Naive thymus-derived CD8-positive, alpha-beta T cell (primary cell): ENCODE data around the gene EHD4. TPM values are rescaled to one million over a fixed set of nuclear protein-coding genes. Genes with fewer than 3 reads are reported as not detected.

Source experiments
- ATAC-seq, 2 donors: fragments of 150-1000 bp; cut with Tn5 transposase in 1 of 2; sonication (Bioruptor Pico), chemical (Tn5 transposase) in 1 of 2; 1 replicate in 1 of 2; 2 replicates in 1 of 2; pipeline ENCODE4 v1.10.0; 2021; ENCODE audit warnings: mild to moderate bottlenecking in 2 of 2, moderate library complexity in 2 of 2
- POLR2A ChIA-PET: fragments of 350-600 bp; sonication (Branson Sonifier 250); formaldehyde crosslinking; loops from one replicate; lab custom pipeline; 2021; ENCODE audit warnings: antibody characterized with exemption; lab: Charles Lee
- DNase-seq, 10 donors: peaks; one replicate each; pipeline versions ENCODE4 v3.0.0 to v3.0.0-alpha.2; 2020 to 2022
- H3K27ac Mint-ChIP-seq, 10 donors: one replicate each; pipeline ENCODE4 v1.8.0; 2020 to 2022; ENCODE audit warnings: mild to moderate bottlenecking in 10 of 10, mixed read lengths in 10 of 10, moderate library complexity in 4 of 10, inconsistent platforms in 1 of 10
- H3K27me3 Mint-ChIP-seq, 5 donors: one replicate each; pipeline ENCODE4 v1.8.0; 2021 to 2022; ENCODE audit warnings: mixed read lengths in 5 of 5
- H3K36me3 Mint-ChIP-seq, 3 donors: one replicate each; pipeline ENCODE4 v1.8.0; 2020 to 2022; ENCODE audit warnings: mixed read lengths in 3 of 3, mild to moderate bottlenecking in 2 of 3, inconsistent platforms in 1 of 3
- H3K4me1 Mint-ChIP-seq, 4 donors: one replicate each; pipeline ENCODE4 v1.8.0; 2021 to 2022; ENCODE audit warnings: mixed read lengths in 4 of 4
- H3K4me3 Mint-ChIP-seq, 10 donors: one replicate each; pipeline ENCODE4 v1.8.0; 2020 to 2022; ENCODE audit warnings: mild to moderate bottlenecking in 10 of 10, mixed read lengths in 10 of 10, moderate library complexity in 6 of 10, inconsistent platforms in 1 of 10
- H3K9me3 Mint-ChIP-seq, 9 donors: one replicate each; pipeline ENCODE4 v1.8.0; 2020 to 2022; ENCODE audit warnings: mixed read lengths in 9 of 9, mild to moderate bottlenecking in 3 of 9, inconsistent platforms in 1 of 9, moderate library complexity in 1 of 9
- polyA plus RNA-seq, 3 donors: library from polyadenylated mRNA; unstranded; fragments of 300-500 nt; fragmentation: Illumina TruSeq; gene quantifications; one replicate each; pipeline ENCODE4 v1.2.3, GENCODE V29; 2021
- total RNA-seq, 8 experiments: library from RNA in 2 of 8; stranded (reverse) in 2 of 8; gene quantifications; one replicate each; pipeline ENCODE4 v1.2.3 and lab custom pipeline; 2021 to 2026

The EHD4 gene
- total and polyA plus RNA-seq, 5 experiments from 2014 or later = 5.2 to 10.4 (median 7.6) TPM

DNA sequence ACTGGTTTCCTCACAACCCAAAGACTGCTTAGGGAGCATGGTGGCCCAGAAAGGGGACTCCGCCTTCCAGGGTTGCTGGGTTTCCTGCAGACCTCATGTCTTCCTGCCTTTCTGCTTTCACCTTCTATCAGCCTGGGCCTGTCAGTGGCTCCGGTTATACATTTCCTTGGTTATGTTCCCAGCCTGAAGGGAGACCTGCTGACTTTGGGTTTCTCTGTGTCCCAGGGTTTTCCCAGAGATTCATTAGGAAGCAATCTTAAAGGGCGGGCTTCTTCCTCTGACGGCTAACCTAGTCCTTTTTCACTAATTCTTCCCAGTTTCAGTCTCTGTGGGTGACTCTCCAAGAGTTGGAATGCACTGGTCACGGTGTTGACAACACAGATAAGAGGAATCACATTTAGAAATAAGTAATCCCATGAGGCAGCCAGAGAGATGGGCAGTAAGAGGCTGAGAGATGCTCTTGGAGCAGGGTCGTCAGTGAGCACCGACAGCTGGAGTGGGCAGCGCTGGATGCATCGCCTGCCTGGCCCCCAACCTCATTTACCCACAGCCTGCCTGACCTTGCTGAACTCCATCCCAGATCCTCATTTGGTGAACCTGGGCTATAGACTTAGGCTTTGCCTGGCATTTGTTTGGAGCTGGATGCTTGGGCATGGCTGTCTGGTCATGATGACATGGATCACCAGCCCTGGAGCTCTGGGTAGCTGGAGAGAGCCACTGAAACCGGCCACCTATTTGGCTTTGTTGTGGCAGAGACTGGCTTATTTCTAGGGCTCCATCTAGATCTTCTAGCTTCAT, 10.0 kb upstream of the EHD4 start:
- POLR2A ChIA-PET = interaction anchor here (0.6 to 1.7 kb wide), 2 partner anchors 10 to 723 kb away, joined by 3 to 5 read pairs; partner anchors contain the start of gene EHD4
- Mint-ChIP-seq H3K27me3 (no peaks in the 10 kb centered on the region), H3K4me1 (no peaks in the 10 kb centered on the region), H3K9me3 (no peaks in the 10 kb centered on the region), H3K36me3 (no peaks in the 10 kb centered on the region), H3K27ac (no peak overlapping the region), H3K4me3 (no peak overlapping the region)
- ATAC-seq (no peak), DNase-seq (peak in 1 of 10 donors; percentile 34)

DNA sequence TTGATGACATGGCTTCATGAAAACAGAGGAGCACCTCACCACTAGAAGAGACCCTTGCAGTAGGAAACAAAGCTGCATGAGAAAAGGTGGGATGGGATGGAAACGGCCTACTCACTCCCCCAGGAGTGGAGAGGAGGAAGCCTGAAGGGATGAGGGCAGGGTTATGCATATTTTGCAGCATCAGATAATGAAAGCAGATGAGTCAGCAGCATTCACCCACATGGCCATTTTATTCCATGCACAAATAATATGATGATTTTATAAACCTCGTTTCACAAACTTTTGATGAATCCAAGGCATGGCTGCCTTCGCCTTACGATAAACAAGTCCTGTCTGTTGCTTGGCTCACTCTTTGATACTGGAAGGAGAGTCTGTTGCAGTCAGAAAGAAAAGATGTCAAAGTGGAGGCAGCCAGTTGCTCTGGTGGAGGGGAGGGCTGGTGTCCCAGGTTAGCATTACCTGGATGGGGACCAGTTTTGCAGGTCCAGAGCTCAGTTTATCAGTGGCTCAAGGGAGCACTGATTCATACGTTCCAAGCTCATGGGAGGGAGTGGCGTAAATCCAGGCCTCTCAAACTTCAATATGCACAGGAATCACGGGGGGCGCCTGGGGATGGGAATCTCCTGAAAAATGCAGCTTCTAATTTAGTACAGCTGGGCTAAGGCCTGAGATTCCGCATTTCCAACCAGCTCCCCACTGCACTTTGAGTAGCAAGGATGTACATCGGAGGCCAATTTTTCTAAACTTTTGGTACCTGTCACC, 9.2 kb upstream of the EHD4 start:
- Mint-ChIP-seq H3K36me3 (no peaks in the 10 kb centered on the region), H3K4me3 (no peak overlapping the region), H3K9me3 (no peaks in the 10 kb centered on the region), H3K4me1 (no peaks in the 10 kb centered on the region), H3K27ac (no peak overlapping the region), H3K27me3 (no peaks in the 10 kb centered on the region)
- POLR2A ChIA-PET = no interaction called here
- DNase-seq = peak in 1 of 10 donors; percentile 3
- no peak for ATAC-seq

DNA sequence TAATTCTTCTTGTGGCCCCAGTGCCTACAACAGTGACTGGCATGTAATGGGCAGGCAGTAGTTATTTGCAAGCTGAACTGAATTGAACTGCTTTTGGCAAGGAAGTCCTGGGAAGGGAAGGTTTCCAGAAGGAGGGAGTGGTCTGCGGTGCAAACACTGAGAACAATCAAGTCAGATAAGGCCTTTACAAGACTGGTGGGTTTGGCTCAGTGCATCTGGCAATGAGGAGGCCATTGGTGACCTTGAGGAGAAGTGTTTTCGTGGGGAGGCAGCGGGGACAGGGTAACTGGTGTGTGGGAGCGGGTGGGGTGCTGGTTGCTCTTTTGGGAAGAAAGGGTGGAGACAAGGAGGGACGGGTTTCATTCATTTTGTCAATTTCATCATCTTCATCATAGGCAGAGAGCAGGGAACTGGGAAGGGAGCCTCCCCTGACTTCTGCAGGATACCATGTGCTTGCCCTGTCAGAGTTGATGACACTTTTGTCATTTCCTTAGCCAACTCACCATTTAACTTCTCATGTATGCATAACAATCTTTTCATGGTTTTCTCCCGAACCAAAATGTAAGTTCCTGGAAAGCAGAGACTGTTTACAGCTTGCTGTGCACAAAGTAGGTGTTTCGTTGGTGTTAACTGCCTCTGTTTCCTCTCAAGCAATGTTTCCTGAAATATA, 8.4 kb upstream of the EHD4 start:
- ATAC-seq (no peak), DNase-seq (no peak)
- no peaks in the 10 kb centered on the region for H3K9me3 Mint-ChIP-seq
- H3K27me3 Mint-ChIP-seq = peaks cover 0 to 3% (median under 1%) of the 10 kb centered on the region in 5 donors
- H3K36me3 Mint-ChIP-seq = no peaks in the 10 kb centered on the region
- no peak overlapping the region for H3K27ac Mint-ChIP-seq
- POLR2A ChIA-PET = no interaction called here
- no peaks in the 10 kb centered on the region for H3K4me1 Mint-ChIP-seq
- no peak overlapping the region for H3K4me3 Mint-ChIP-seq

DNA sequence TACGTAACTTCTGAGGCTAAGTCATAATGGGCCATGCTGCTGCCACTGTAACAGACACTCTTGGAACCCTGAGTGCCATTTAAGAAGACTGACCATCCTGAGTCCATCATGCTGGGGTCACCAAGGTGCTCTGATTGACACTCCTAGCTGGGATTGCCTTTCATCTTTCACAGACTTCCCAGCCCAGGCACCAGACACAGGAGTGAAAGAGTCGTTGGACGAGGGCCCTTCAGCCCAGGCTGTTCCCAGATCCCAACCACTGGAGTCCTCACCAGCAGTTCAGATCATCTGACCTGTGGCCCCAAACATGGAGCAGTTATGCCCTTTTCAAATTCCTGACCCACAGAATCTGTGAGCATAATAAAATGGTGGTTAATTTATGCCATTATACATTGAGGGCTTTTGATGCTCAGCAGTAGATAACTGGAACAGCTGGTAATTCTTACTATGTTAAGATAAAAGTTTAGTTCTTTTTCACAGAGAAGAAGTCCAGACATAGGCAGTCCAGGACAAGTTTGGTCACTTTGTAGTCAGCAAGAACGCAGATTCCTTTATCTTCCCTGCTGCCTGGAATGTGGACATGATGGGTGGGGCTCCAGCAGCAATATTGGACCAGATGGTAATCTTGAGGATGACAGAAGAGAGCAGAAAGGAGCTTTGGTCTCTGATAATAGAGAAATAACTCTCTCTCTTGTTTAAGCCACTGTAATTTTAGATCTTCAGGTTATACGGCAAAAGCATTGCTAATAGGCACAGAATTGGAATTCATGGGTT, 7.3 kb upstream of the EHD4 start:
- Mint-ChIP-seq H3K4me3 (no peak overlapping the region), H3K27me3 (peaks cover 1 to 14% (median 6%) of the 10 kb centered on the region in 5 donors), H3K4me1 (no peaks in the 10 kb centered on the region), H3K27ac (no peak overlapping the region), H3K36me3 (no peaks in the 10 kb centered on the region), H3K9me3 (no peaks in the 10 kb centered on the region)
- POLR2A ChIA-PET = no interaction called here
- ATAC-seq (no peak), DNase-seq (no peak)

DNA sequence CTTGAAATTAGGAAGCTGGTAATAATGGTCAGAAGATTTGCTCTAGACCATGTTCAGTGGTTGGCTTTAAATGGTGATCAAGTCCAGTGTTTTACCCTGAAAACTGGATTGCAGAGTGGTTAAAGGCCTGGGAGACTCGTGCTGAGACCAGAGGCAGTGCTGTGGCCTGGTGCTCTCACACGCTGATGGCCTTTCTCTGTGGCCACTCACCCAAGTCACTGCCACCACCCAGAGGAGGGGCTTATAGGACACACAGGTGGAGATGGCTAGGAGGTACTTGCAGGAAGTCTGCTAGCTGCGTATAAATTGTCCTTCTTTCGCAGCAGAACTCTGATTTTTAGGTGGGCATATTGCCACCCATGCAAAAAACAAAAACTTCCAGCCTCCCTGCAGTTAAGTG, 6.2 kb upstream of the EHD4 start:
- ATAC-seq = no peak

DNA sequence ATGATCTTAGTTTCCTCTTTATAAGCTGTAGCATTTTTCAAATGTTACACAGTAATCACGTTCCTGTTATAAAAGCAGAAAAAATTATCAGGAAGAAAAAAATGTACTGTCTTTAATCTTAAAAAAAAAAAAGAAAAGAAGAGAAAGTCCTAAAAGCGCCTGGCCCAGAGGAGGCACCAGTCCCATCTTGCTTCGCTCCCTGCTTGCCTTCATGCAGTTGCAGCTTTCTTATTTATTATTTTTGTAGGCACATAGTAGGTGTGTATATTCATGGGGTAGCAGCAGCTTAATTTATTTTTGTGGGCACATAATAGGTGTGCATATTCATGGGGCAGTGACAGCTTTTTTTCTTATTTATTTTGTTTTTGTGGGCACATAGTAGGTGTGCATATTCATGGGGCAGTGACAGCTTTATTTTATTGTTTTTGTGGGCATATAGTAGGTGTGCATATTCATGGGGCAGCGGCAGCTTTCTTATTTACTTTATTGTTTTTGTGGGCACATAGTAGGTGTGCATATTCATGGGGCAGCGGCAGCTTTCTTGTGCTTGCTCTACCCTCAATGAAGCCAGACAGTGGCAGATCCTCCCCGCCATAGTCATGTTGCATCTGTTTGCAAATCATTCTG, 5.5 kb upstream of the EHD4 start:
- no peaks in the 10 kb centered on the region for H3K36me3 Mint-ChIP-seq
- ATAC-seq = no peak
- H3K27ac Mint-ChIP-seq = no peak overlapping the region
- H3K27me3 Mint-ChIP-seq = peaks cover 3 to 26% (median 8%) of the 10 kb centered on the region in 5 donors
- H3K9me3 Mint-ChIP-seq = no peaks in the 10 kb centered on the region
- H3K4me3 Mint-ChIP-seq = no peak overlapping the region
- DNase-seq = no peak
- POLR2A ChIA-PET = no interaction called here
- peaks cover under 1 to 4% (median 2%) of the 10 kb centered on the region in 4 donors for H3K4me1 Mint-ChIP-seq

More for the DNA sequence above, 6.2 kb upstream of the EHD4 start:
- H3K27ac Mint-ChIP-seq = peak overlapping the region in 1 of 10 donors; percentile 2
- H3K9me3 Mint-ChIP-seq = no peaks in the 10 kb centered on the region
- H3K27me3 Mint-ChIP-seq = peaks cover 3 to 25% (median 8%) of the 10 kb centered on the region in 5 donors
- POLR2A ChIA-PET = no interaction called here
- no peak for DNase-seq
- no peaks in the 10 kb centered on the region for H3K4me1 Mint-ChIP-seq
- no peak overlapping the region for H3K4me3 Mint-ChIP-seq
- no peaks in the 10 kb centered on the region for H3K36me3 Mint-ChIP-seq

DNA sequence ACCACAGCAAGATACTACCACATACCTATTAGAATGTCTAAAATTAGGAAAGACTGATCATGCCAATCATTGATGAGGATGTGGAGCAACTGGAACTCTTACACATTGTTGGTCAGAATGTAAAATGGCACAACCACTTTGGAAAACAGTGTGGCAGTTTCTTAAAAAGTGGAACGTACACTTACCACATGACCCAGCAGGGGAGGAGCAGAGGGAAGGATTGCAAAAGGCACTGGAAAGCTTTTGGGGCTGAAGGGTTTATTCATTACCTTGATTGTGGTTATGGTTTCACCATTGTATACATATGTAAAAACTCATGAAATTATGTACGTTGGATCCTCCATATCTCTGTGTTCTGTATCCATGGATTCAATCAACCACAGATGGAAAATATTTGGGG, 3.3 kb upstream of the EHD4 start:
- H3K4me3 Mint-ChIP-seq = no peak overlapping the region
- POLR2A ChIA-PET = no interaction called here
- ATAC-seq (no peak), DNase-seq (no peak)
- no peaks in the 10 kb centered on the region for H3K36me3 Mint-ChIP-seq
- no peak overlapping the region for H3K27ac Mint-ChIP-seq
- H3K27me3 Mint-ChIP-seq = peaks cover 3 to 26% (median 8%) of the 10 kb centered on the region in 5 donors
- H3K9me3 Mint-ChIP-seq = no peaks in the 10 kb centered on the region
- H3K4me1 Mint-ChIP-seq = peaks cover 5 to 16% (median 14%) of the 10 kb centered on the region in 4 donors

DNA sequence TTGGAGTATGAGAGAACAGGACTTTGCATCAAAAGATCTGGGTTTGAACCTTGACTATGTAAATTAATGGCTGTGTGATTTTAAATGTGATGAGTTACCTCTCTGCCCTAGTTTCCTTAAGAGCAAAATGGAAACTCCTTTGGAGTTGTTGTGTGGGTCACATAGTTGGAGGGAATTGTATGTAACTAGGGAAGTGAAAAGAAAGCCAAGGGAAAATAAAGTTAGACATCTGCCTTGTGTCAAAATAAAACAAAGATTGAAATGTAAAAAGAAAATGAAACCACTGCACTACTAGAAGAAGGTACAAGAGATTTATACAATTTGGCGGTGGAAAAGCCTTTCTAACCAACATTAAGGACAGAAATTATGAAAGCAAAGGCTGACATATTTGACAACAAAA, 1.7 kb upstream of the EHD4 start:
- Mint-ChIP-seq H3K4me1 (peaks cover 11 to 33% (median 28%) of the 10 kb centered on the region in 4 donors), H3K27ac (no peak overlapping the region), H3K4me3 (peak overlapping the region in 1 of 10 donors; percentile 14), H3K27me3 (peaks cover 3 to 26% (median 8%) of the 10 kb centered on the region in 5 donors), H3K9me3 (no peaks in the 10 kb centered on the region), H3K36me3 (no peaks in the 10 kb centered on the region)
- no peak for ATAC-seq
- POLR2A ChIA-PET = interaction anchor here (1.5 to 3.5 kb wide), 2 partner anchors 38 to 313 kb away, joined by 5 to 59 read pairs; partner anchors contain the start of gene MGA
- DNase-seq = no peak

DNA sequence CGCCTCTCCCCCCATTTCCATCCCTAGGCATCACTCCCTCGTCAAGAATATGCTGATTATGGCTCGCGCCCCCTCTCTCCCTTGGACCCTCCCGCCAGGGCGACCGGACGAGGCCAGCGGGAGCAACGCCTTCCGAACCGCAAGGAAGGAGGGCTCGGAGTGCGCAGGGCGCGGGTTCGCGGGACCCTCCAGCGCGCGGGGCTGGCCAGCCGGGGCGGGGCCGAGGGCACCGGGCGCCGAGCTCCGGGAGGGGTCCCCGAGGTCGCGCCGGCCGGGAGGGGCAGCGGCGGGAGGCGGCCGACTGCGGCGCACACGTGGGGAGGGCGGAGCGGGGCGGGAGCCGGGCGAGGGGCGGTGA, 483 bp downstream of the EHD4 start:
- DNase-seq = no peak

DNA sequence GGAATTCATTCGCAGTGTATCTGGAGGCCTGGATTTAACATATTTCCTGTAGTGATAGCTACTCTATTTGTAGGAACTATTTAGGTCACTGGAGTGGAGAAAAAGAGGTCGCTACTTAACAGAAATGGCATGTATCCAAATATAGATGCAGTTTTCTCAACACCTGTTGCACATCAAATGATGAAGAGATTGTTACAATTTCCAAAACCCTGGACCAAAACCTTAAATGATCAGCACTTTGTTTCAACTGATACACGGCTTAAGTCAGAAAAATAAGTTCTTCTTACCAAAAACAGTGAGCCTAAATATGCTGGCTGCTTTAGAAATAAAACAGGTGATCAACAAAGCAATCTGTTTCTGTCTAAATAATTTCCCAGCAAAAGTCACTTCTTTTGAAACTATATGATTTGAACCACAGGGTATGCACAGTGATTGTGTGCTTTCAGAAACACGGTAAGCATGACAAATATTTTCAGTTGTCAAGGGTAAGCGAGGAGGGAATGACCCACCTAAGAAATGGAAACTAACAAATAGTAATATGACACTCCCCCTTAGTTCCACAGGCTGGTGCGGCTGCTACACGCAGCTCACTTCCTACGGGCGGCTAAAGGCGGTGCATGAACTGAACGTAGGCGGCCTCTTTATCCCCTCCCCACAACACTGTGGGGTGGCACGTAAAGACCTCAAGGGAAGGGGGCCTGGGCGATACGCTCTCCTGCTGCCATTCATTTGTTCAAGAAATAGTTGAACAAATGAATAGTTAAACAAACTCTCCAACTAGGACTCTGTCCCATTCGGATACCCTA, 1.1 kb downstream of the EHD4 start:
- peak overlapping the region; percentile 33 to 97 (median 96) for H3K27ac Mint-ChIP-seq
- peak; percentile 65 to 71 for ATAC-seq
- H3K4me3 Mint-ChIP-seq = peak overlapping the region; percentile 87 to 96 (median 91)
- POLR2A ChIA-PET = interaction anchor here (0.5 to 3.5 kb wide), 8 partner anchors 18 to 519 kb away, joined by 3 to 59 read pairs (median 4); partner anchors contain the start of genes RPAP1 and ZNF106
- H3K36me3 Mint-ChIP-seq = peaks cover 0 to 2% (median 0%) of the 10 kb centered on the region in 3 donors
- DNase-seq = peak; percentile 50 to 87 (median 72)
- H3K9me3 Mint-ChIP-seq = no peaks in the 10 kb centered on the region
- peaks cover 24 to 56% (median 50%) of the 10 kb centered on the region in 4 donors for H3K4me1 Mint-ChIP-seq
- peaks cover 3 to 26% (median 8%) of the 10 kb centered on the region in 5 donors for H3K27me3 Mint-ChIP-seq

More for the DNA sequence above, 483 bp downstream of the EHD4 start:
- Mint-ChIP-seq H3K4me3 (peak overlapping the region; percentile 87 to 96 (median 93)), H3K36me3 (peaks cover 0 to 2% (median 0%) of the 10 kb centered on the region in 3 donors), H3K9me3 (no peaks in the 10 kb centered on the region), H3K27ac (peak overlapping the region; percentile 33 to 98 (median 96)), H3K4me1 (peaks cover 22 to 53% (median 45%) of the 10 kb centered on the region in 4 donors), H3K27me3 (peaks cover 3 to 26% (median 8%) of the 10 kb centered on the region in 5 donors)
- no peak for ATAC-seq
- POLR2A ChIA-PET = interaction anchor here (0.5 to 3.5 kb wide), 9 partner anchors 11 to 428 kb away, joined by 3 to 59 read pairs (median 4); partner anchors contain the start of gene RPAP1

DNA sequence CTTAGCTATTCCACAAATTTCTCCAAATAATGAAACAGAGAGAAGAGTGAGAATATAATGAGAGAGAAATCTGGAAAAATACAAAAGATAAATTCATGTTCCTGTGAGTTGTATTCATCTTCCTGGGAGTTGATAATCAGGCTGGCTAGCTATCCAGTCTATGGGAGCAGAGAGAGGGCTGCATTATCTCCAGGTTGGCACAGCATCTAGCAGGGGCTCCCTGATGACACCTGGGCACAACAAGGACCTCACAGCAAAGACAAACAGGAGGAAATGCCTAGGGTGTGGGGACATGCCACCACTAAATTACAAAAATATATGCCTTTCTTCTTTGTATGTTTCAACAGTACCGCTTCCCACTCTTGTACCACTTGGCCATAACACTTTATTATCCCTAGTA, 1.9 kb downstream of the EHD4 start:
- peak overlapping the region; percentile 33 to 97 (median 96) for H3K27ac Mint-ChIP-seq
- H3K36me3 Mint-ChIP-seq = peaks cover 0 to 2% (median 2%) of the 10 kb centered on the region in 3 donors
- H3K27me3 Mint-ChIP-seq = peaks cover 2 to 20% (median 4%) of the 10 kb centered on the region in 5 donors
- DNase-seq (no peak), ATAC-seq (no peak)
- peak overlapping the region; percentile 32 to 96 (median 88) for H3K4me3 Mint-ChIP-seq
- H3K9me3 Mint-ChIP-seq = no peaks in the 10 kb centered on the region
- H3K4me1 Mint-ChIP-seq = peaks cover 29 to 61% (median 56%) of the 10 kb centered on the region in 4 donors
- POLR2A ChIA-PET = interaction anchor here (1.3 to 1.4 kb wide), 3 partner anchors 33 to 520 kb away, joined by 3 to 12 read pairs (median 3); partner anchors contain the start of gene ZNF106
